Suprapubic skin (tissue), 4 donors: Measurements from ENCODE around the gene IRS2. TPM values are rescaled to one million over a fixed set of nuclear protein-coding genes. Genes with fewer than 3 reads are reported as not detected.

Experiments
- DNase-seq, 2 donors: peaks; one replicate each; pipeline ENCODE4 v3.0.0-alpha.2; 2019; ENCODE audit warnings: low spot score in 2 of 2
- H3K27ac ChIP-seq: fragments of 200-600 bp; sonication (generic); one replicate; pipeline ENCODE4 v1.5.1; 2019
- H3K27me3 ChIP-seq: fragments of 200-600 bp; sonication (generic); one replicate; pipeline ENCODE4 v1.5.1; 2019
- H3K36me3 ChIP-seq: fragments of 200-600 bp; sonication (generic); one replicate; pipeline ENCODE4 v1.5.1; 2019
- H3K4me1 ChIP-seq: fragments of 200-600 bp; sonication (generic); one replicate; pipeline ENCODE4 v1.5.1; 2019
- H3K4me3 ChIP-seq: fragments of 200-600 bp; sonication (generic); one replicate; pipeline ENCODE4 v1.5.1; 2019; ENCODE audit warnings: mild to moderate bottlenecking
- H3K9me3 ChIP-seq: fragments of 200-600 bp; sonication (generic); one replicate; pipeline ENCODE4 v1.5.1; 2019
- CTCF ChIP-seq, 2 donors: fragments of 200-600 bp in 1 of 2; fragments of 450-650 bp in 1 of 2; sonication (generic) in 1 of 2; IDR thresholded peaks; one replicate each; pipeline ENCODE4 v1.5.1; 2016 to 2019; ENCODE audit warnings: antibody characterized with exemption in 2 of 2, mild to moderate bottlenecking in 1 of 2, moderate library complexity in 1 of 2
- EP300 ChIP-seq: sonication (generic); formaldehyde crosslinking; IDR thresholded peaks from one replicate; pipeline ENCODE4 v1.6.1; 2017; ENCODE audit warnings: antibody characterized with exemption
- POLR2A ChIP-seq, 2 donors: fragments of 450-650 bp; IDR thresholded peaks; one replicate each; pipeline ENCODE4 v1.6.1; 2017; ENCODE audit warnings: antibody characterized with exemption in 2 of 2, mild to moderate bottlenecking in 2 of 2, moderate library complexity in 2 of 2
- POLR2AphosphoS5 ChIP-seq, 3 donors: sonication (generic); formaldehyde crosslinking; IDR thresholded peaks; one replicate each; pipeline ENCODE4 v1.6.1; 2017; ENCODE audit warnings: antibody characterized with exemption in 3 of 3
- WGBS: methylation state at CpG from one replicate; pipeline ENCODE4 v1.1.5; 2018; 5-methylcytosine and 5-hydroxymethylcytosine counted together
- total RNA-seq, 4 donors: library from RNA; depleted of rRNA; stranded (reverse); fragments of >200 nt; gene quantifications; one replicate each; pipeline ENCODE4 v1.1.0, GENCODE V29; 2016

The IRS2 gene
- total RNA-seq, 4 donors from 2014 or later = 41.1 to 62.5 (median 51.8) TPM

- Histone ChIP-seq H3K9me3 (no peaks in the 10 kb centered on the region), H3K4me1 (peaks cover 15% of the 10 kb centered on the region), H3K36me3 (peaks cover 17% of the 10 kb centered on the region), H3K4me3 (no peak overlapping the region), H3K27me3 (no peaks in the 10 kb centered on the region), H3K27ac (no peak overlapping the region)
- no peak for DNase-seq
- TF ChIP-seq CTCF (IDR thresholded peaks at IDR 0.05) = no peak
- TF ChIP-seq EP300 = no peak
- no peak for TF ChIP-seq POLR2A (IDR thresholded peaks at IDR 0.05)
- TF ChIP-seq POLR2AphosphoS5 (IDR thresholded peaks at IDR 0.05) = no peak
- 96% methylated on average over 10 of the region's 10 CpGs for WGBS
Measured at GRCh38 chr13:109768616-109769015, 17.8 kb downstream of the IRS2 start.

- H3K9me3 ChIP-seq = no peaks in the 10 kb centered on the region
- peaks cover 15% of the 10 kb centered on the region for H3K4me1 ChIP-seq
- 98% methylated on average over 2 of the region's 2 CpGs for WGBS
- no peak for DNase-seq
- no peaks in the 10 kb centered on the region for H3K27me3 ChIP-seq
- peaks cover 17% of the 10 kb centered on the region for H3K36me3 ChIP-seq
- TF ChIP-seq CTCF (IDR thresholded peaks at IDR 0.05) (no peak), POLR2A (IDR thresholded peaks at IDR 0.05) (no peak), EP300 (no peak)
- H3K27ac ChIP-seq = no peak overlapping the region
- no peak overlapping the region for H3K4me3 ChIP-seq
Measured at GRCh38 chr13:109768176-109768575, 18.2 kb downstream of the IRS2 start.

GRCh38 chr13:109767023-109767422 lies 19.4 kb downstream of the IRS2 start:
- no peak for DNase-seq
- Histone ChIP-seq H3K27me3 (no peaks in the 10 kb centered on the region), H3K36me3 (peaks cover 13% of the 10 kb centered on the region), H3K27ac (no peak overlapping the region), H3K9me3 (no peaks in the 10 kb centered on the region), H3K4me1 (peaks cover 17% of the 10 kb centered on the region), H3K4me3 (no peak overlapping the region)
- no peak for TF ChIP-seq CTCF (IDR thresholded peaks at IDR 0.05)
- TF ChIP-seq EP300 = no peak
- no peak for TF ChIP-seq POLR2A (IDR thresholded peaks at IDR 0.05)
- TF ChIP-seq POLR2AphosphoS5 (IDR thresholded peaks at IDR 0.05) = no peak
- WGBS = 80% methylated on average over 5 of the region's 5 CpGs

GRCh38 chr13:109764470-109765291 lies 21.7 kb downstream of the IRS2 start:
- TF ChIP-seq POLR2A (IDR thresholded peaks at IDR 0.05) (no peak), EP300 (no peak), POLR2AphosphoS5 (IDR thresholded peaks at IDR 0.05) (no peak), CTCF (IDR thresholded peaks at IDR 0.05) (no peak)
- Histone ChIP-seq H3K4me1 (peaks cover 26% of the 10 kb centered on the region), H3K36me3 (peaks cover 3% of the 10 kb centered on the region), H3K9me3 (no peaks in the 10 kb centered on the region), H3K27ac (no peak overlapping the region), H3K4me3 (no peak overlapping the region), H3K27me3 (no peaks in the 10 kb centered on the region)
- DNase-seq = no peak
- 64% methylated on average over 10 of the region's 10 CpGs for WGBS

- peaks cover 26% of the 10 kb centered on the region for H3K4me1 ChIP-seq
- no peak for TF ChIP-seq POLR2A (IDR thresholded peaks at IDR 0.05)
- TF ChIP-seq POLR2AphosphoS5 (IDR thresholded peaks at IDR 0.05) = no peak
- no peak for TF ChIP-seq EP300
- no peak for TF ChIP-seq CTCF (IDR thresholded peaks at IDR 0.05)
Measured at GRCh38 chr13:109764045-109764444, 22.3 kb downstream of the IRS2 start.

More at GRCh38 chr13:109764045-109764444, 22.3 kb downstream of the IRS2 start:
- no peak overlapping the region for H3K27ac ChIP-seq
- H3K36me3 ChIP-seq = peaks cover 3% of the 10 kb centered on the region
- DNase-seq = no peak
- no peaks in the 10 kb centered on the region for H3K27me3 ChIP-seq
- 87% methylated on average over 7 of the region's 7 CpGs for WGBS
- no peak overlapping the region for H3K4me3 ChIP-seq
- H3K9me3 ChIP-seq = no peaks in the 10 kb centered on the region
